Measurements from ENCODE around the gene CCR5.

The CCR5 gene

GRCh38 chr3:46409739-46410489 lies 39.2 kb downstream of the CCR5 start:
- DNase-seq: no peak

- DNase-seq: no peak
Observed at GRCh38 chr3:46410669-46411068, 39.9 kb downstream of the CCR5 start.

- no peak for DNase-seq
Observed at GRCh38 chr3:46411271-46411670, 40.5 kb downstream of the CCR5 start.

- DNase-seq: no peak
Observed at GRCh38 chr3:46412786-46413298, 42.1 kb downstream of the CCR5 start.

GRCh38 chr3:46413951-46414350 lies 43.2 kb downstream of the CCR5 start:
- no peak for DNase-seq

- no peak for DNase-seq
Observed at GRCh38 chr3:46414739-46415138, 44.0 kb downstream of the CCR5 start.

GRCh38 chr3:46416125-46416810 lies 45.5 kb downstream of the CCR5 start:
- no peak for DNase-seq

- no peak for DNase-seq
Observed at GRCh38 chr3:46416811-46417510, 46.2 kb downstream of the CCR5 start.

- no peak for DNase-seq
Observed at GRCh38 chr3:46417841-46418611, 47.3 kb downstream of the CCR5 start.

GRCh38 chr3:46419816-46420215 lies 49.1 kb downstream of the CCR5 start:
- DNase-seq: no peak

GRCh38 chr3:46420931-46421330 lies 50.2 kb downstream of the CCR5 start:
- DNase-seq: no peak

GRCh38 chr3:46422617-46423016 lies 51.9 kb downstream of the CCR5 start:
- DNase-seq: no peak

GRCh38 chr3:46423588-46423987 lies 52.8 kb downstream of the CCR5 start:
- DNase-seq: no peak

Measured in CD4-positive, alpha-beta T cell treated with Interferon gamma for 1 hour (primary cell).